Left forelimb (tissue), 1 donor: Measurements from ENCODE around the gene HAGHL.

ENCODE experiments used
- DNase-seq: peaks from one replicate; pipeline ENCODE4 v3.0.0-alpha.2; 2018; ENCODE audit warnings: low spot score

The HAGHL gene

DNA sequence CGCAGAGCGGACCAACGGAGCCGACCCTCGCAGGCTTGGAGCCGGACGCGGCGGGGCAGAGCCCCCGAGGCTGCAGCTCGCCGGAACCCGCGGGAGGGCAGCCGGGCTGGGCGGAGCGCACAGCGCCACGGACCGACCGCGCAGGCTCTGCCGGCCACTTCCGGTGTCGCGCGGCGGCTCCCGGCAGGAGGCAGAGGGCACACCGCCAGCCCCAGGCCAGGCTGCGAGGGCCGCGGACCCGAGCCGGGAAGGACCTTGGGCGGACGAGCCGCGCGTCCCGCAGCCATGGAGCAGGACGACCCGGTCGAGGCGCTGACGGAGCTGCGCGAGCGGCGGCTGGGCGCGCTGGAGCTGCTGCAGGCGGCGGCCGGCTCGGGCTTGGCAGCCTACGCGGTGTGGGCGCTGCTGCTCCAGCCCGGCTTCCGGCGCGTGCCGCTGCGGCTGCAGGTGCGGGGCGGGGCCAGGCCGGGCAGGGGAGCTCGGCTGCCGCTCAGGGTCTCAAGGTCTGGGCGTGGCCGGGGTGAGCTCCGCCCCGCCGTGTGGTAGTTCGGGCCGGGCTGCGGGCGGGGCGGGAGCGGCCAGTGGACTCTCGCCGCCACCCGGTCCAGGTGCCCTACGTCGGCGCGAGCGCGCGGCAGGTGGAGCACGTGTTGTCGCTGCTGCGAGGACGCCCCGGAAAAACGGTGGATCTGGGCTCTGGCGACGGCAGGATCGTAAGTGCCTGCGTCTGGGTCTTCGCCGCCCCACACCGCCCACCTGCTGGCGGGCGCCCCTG, 5.7 kb upstream of the HAGHL start, which contains the start of gene ANTKMT:
Gene ANTKMT (plus strand): TSS at position 157 of the 775 bp plus-strand sequence. CDS start 129 bp downstream, at position 286.
- DNase-seq, result peak; percentile 88

GRCh38 chr16:721765-722540, 5.0 kb upstream of the HAGHL start:
- no peak for DNase-seq

GRCh38 chr16:722835-723633, 3.9 kb upstream of the HAGHL start:
- no peak for DNase-seq

- no peak for DNase-seq
Measured at GRCh38 chr16:723695-724094, 3.2 kb upstream of the HAGHL start.

GRCh38 chr16:724188-725040, 2.5 kb upstream of the HAGHL start:
- no peak for DNase-seq

DNA sequence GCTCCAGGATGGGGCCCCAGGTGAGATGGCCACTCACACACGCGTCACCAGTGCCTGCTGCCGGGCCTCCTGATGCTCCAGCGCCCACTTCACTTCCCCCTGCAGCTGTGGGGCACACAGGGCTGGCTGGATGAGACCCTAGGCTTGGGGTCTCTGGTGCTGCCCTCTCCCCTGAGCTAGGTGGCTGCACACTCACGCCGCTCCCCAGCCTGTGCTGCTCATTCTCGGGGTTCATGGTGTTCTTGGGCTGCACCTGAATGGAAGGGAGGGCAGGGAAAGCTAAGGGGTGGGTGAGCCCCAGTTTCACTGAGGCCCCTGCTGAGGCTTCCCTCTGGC, 1.9 kb upstream of the HAGHL start:
- DNase-seq, result no peak

- DNase-seq, result no peak
Measured at GRCh38 chr16:725463-726187, 1.3 kb upstream of the HAGHL start.

DNA sequence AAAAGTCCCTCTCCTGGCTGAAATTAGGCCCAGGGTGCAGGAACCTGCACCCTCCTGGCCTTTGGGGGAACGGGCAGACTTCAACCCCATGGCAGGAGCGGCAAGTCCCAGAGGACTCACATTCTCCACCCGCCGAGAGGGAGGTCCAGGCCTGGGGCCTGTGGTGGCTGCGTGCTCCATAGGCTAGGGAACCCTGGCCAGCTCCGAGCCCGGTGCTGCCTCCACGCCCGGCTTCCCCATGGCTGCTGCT, 793 bp upstream of the HAGHL start:
- DNase-seq, result no peak

DNA sequence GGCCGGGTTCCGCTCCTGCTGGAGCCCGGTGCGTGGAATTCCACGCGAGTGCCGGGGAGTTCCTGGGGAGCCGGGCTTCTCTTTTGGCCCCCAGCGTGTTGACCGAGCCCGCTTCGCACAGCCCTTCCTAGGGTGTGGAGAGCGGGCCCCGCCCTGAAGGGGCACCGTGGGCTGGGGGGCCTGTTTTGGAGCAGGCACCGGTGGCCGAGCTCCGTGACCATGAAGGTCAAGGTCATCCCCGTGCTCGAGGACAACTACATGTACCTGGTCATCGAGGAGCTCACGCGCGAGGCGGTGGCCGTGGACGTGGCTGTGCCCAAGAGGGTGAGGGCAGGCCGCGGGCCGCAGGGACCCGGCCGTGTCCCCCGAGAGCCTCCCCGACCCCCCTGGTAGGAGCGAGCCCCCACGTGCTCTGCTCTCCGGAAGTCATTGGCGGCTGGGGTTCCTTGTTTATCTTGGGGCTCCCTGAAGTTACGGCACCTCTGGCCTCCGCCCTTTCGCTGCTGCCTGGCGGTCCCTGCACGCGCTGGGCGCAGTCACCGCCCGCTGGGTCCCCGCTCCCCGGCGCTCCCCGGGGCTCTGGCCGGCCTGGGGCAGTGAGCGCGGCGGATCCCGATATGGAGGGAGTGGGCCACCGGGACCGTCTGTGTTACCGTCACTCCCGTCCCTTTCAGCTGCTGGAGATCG, 528 bp downstream of the HAGHL start:
- no peak for DNase-seq

GRCh38 chr16:728131-728889, 1.4 kb downstream of the HAGHL start:
- DNase-seq, result no peak

GRCh38 chr16:728890-729744, 2.2 kb downstream of the HAGHL start:
- no peak for DNase-seq

DNA sequence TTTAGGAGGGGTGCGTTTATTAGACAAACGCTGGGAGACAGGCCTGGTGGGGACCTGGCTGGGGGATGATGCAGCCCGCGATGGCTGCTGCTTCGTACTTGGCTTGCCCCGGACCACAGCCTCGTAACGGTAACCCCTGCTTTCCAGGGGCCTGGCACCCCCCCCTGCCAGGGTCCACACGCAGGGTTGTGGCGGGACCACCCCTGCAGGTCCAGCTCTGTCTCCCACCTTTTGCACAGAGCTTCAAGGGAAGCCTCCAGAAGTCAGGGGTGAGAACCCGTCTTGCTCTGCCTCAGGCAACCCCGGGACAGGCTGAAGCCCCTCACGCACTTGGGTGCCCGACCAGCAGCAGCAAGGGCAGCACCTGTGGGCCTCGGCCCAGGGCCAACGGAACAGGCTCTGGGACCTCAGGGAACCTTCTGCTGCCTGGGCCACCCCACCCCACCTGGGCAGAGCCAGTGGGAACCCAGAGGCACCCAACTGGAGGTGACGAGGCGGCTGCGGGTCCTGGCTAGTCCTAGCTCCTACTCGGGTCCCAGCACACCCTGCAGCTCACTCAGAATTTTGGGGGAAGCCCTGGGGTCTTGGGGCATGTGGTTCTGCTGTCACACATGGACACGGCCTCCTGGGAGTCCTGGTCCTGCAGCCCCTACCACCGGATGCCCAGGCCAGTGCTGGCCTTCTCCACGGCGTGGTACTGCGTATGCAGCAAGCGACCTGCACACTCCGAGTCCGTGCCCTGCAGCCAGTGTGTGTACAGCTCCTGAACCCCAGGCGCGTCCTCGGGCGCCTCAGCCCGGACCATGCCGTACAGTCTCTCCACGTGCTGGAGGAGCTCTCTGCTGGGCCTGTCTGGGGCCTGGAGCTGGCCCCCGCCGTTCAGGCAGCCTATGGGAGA, 3.1 kb downstream of the HAGHL start:
- no peak for DNase-seq

- DNase-seq, result no peak
Measured at GRCh38 chr16:730666-731509, 4.0 kb downstream of the HAGHL start.

DNA sequence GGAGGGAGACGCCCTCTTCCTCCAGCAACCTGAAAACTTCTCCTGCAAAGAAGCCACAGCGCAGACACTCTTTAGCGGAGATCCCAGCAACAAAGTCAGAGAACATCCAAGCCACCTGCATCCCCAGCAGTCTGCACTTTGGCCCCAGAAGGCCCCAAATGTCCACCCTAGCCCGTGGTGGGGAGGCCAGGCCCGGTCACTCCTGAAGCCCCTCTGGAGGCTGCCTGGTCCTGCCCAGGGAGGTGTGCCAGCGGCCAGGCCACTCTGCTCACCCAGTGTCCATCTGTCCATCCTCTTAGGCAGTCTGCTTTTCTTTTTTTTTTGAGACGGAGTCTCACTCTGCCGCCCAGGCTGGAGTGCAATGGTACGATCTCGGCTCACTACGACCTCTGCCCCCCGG, 5.4 kb downstream of the HAGHL start:
- DNase-seq, result no peak

DNA sequence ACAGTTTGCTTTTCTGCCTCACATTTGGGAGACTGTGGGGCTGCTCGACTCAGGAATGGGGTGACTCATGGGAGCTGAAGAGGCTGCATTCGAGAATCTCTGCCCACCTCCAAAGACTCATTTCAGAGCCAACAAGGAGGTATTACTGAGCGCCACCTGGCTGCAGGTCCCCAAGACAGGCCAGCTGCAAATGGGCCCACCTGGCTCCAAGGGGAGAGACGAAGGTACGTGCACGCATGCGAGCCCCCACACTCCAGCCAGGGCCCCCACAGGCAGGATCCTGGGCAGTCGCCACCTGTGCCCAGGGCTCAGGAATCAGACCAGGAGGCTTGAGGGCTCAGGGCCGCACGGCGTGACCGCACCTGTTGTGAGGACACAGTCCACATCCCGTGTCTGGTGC, 6.0 kb downstream of the HAGHL start:
- DNase-seq, result no peak

DNA sequence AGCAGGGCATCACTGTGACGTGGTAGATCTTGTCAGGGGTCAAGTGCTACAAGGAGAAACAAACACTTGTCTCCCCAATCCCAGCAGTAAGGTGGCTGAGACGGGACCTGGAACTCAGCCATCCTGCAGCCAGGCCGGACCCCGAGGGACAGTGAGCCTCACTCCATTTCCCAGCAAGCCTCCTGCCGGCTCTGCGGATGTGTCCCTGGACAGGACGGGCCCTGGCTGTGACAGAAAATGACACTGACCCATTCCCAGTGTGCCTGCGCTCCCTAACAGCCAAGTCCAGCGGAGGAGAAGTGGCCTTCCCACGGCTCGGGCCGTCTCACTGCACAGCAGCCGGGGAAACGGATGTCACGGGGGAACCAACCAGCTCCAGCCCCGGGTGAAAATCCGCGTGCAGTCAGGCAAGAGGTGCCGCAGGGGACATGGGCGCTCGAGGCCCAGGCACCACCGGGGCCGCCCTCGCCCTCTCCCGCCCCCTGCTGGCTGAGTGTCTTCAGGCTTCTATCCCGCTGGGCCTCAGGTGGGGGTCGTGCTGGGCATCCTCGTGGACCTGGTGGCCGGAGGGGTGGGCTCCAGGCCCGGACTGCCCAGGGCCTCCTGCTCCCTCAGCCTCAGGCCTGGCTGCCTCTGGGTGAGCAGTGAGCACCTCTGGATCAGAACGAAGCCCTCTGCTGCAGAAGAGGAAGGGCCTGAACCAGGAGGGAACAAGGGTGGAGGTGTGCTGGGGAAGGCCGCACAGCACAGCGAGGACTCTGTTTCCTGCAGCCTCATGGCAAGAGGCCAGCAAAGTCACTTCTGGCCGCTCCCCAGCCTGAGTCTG, 6.7 kb downstream of the HAGHL start:
- no peak for DNase-seq
